ENCODE data around the gene CACNA1E. TPM values are rescaled to one million over a fixed set of nuclear protein-coding genes. Genes with fewer than 3 reads are reported as not detected.

The CACNA1E gene
- total RNA-seq, 1 experiment from 2014 or later: 0.05 TPM

DNA sequence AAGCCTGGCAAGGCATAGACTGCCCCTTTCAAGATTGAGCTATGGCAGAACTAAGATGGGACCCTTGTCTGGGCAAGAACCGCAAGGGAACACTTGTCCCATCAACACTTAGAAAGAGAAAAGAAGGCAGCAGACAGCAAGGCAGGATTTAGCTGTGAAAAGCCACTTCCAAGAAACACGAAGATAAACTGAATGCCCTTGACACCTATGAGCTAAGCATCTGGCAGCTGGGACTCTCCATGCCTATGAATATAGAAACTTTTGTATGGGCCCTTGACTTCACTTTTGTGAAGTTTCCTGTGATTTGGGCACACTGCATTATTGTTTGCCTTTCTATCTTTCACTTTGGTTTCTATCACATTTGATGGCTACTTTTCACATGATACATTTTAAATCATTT, 24.9 kb upstream of the CACNA1E start:
- BruUV-seq (replicated peaks): no TSS peak

DNA sequence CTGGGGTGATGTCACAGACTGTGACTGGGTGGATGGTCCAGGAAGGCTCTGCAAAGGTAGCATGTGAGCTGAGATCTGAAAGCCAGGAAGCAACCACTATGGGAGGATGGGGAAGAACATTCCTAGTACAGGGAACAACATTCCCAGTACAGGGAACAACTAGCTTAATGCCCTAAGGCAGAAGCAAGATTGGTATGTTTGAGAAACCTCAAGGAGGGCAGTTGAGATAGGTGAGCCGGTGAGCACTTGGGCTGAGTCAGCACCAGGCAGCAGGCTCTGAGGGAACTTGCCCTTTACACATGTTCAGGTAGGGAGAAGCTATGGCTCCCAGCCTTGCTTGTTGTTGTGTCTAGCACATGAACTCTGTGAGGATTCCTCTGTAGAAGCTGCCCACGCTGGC, 24.2 kb upstream of the CACNA1E start:
- Mint-ChIP-seq H3K4me3 (ENCODE audit: unreplicated experiment) (no peak overlapping the region), H3K27me3 (ENCODE audit: insufficient read depth, unreplicated experiment) (no peaks in the 10 kb centered on the region), H3K27ac (ENCODE audit: low read depth, unreplicated experiment) (no peak overlapping the region), H3K36me3 (ENCODE audit: insufficient read depth, unreplicated experiment) (no peaks in the 10 kb centered on the region), H3K9me3 (ENCODE audit: unreplicated experiment) (no peaks in the 10 kb centered on the region), H3K4me1 (ENCODE audit: insufficient read depth, unreplicated experiment) (no peaks in the 10 kb centered on the region)
- intact Hi-C loops (cut with micrococcal nuclease): no loop called here
- ChIA-PET POLR2A (interaction anchor here (0.8 to 1.6 kb wide), 3 partner anchors 8 to 28 kb away, joined by 3 to 11 read pairs (median 4); no protein-coding TSS in a partner anchor), CTCF (interaction anchor here (0.7 to 2.7 kb wide), 12 partner anchors 9 to 1988 kb away, joined by 3 to 17 read pairs (median 4); no protein-coding TSS in a partner anchor)
- no TSS peak for BruUV-seq (replicated peaks)
- TF ChIP-seq CTCF (IDR thresholded peaks at IDR 0.05; ENCODE audit: unreplicated experiment): no peak
- peak; percentile 41 for DNase-seq (ENCODE audit: unreplicated experiment)

More for the DNA sequence above, 24.9 kb upstream of the CACNA1E start:
- Mint-ChIP-seq H3K36me3 (ENCODE audit: insufficient read depth, unreplicated experiment) (no peaks in the 10 kb centered on the region), H3K4me3 (ENCODE audit: unreplicated experiment) (no peak overlapping the region), H3K4me1 (ENCODE audit: insufficient read depth, unreplicated experiment) (no peaks in the 10 kb centered on the region), H3K27me3 (ENCODE audit: insufficient read depth, unreplicated experiment) (no peaks in the 10 kb centered on the region), H3K9me3 (ENCODE audit: unreplicated experiment) (no peaks in the 10 kb centered on the region), H3K27ac (ENCODE audit: low read depth, unreplicated experiment) (no peak overlapping the region)
- TF ChIP-seq CTCF (IDR thresholded peaks at IDR 0.05; ENCODE audit: unreplicated experiment): no peak
- POLR2A ChIA-PET: interaction anchor here (0.6 to 1.6 kb wide), 4 partner anchors 9 to 569 kb away, joined by 3 to 11 read pairs (median 4); no protein-coding TSS in a partner anchor
- DNase-seq (ENCODE audit: unreplicated experiment): no peak
- intact Hi-C loops (cut with micrococcal nuclease): no loop called here
- CTCF ChIA-PET: interaction anchor here (0.7 to 2.7 kb wide), 9 partner anchors 9 to 627 kb away, joined by 3 to 17 read pairs (median 5); no protein-coding TSS in a partner anchor

DNA sequence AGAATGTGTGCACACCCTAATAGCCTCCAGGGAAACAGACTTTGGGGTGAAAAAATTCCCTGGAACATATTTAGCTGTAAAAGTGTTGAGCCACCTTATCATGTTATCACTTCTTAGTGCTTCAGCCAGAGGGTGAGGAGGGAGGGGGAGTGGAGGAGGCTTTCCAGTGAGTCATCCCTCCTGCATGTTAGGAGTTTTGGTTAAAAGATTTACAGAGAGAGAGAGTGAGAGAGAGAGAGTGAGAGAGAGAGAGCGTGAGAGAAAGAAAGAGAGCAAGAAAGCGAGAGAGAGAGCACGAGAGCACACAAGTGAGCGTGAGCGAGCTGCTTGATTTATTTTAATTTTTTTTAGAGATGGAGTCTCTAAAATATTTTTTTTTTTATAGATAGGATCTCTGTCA, 13.5 kb upstream of the CACNA1E start:
- DNase-seq (ENCODE audit: unreplicated experiment): peak; percentile 87
- peak overlapping the region; percentile 13 for H3K4me3 Mint-ChIP-seq (ENCODE audit: unreplicated experiment)

More for the DNA sequence above, 13.5 kb upstream of the CACNA1E start:
- CTCF ChIA-PET: interaction anchor here (0.7 to 8.0 kb wide), 8 partner anchors 10 to 616 kb away, joined by 3 to 83 read pairs (median 4); no protein-coding TSS in a partner anchor
- Mint-ChIP-seq H3K36me3 (ENCODE audit: insufficient read depth, unreplicated experiment) (no peaks in the 10 kb centered on the region), H3K27ac (ENCODE audit: low read depth, unreplicated experiment) (peak overlapping the region; percentile 0), H3K4me1 (ENCODE audit: insufficient read depth, unreplicated experiment) (peaks cover 19% of the 10 kb centered on the region), H3K9me3 (ENCODE audit: unreplicated experiment) (no peaks in the 10 kb centered on the region), H3K27me3 (ENCODE audit: insufficient read depth, unreplicated experiment) (no peaks in the 10 kb centered on the region)
- no TSS peak for BruUV-seq (replicated peaks)
- intact Hi-C loops (cut with micrococcal nuclease): loop anchor here (2.0 kb wide), 1 partner anchor 467 kb away; no protein-coding TSS in a partner anchor
- TF ChIP-seq CTCF (IDR thresholded peaks at IDR 0.05; ENCODE audit: unreplicated experiment): no peak
- POLR2A ChIA-PET: interaction anchor here (0.5 to 3.3 kb wide), 13 partner anchors 8 to 1119 kb away, joined by 3 to 11 read pairs (median 3); partner anchors contain the start of gene RNASEL

Data from MCF 10A (cell line).